SK-N-SH (cell line): ENCODE data around the gene DNAJB12. TPM values are rescaled to one million over a fixed set of nuclear protein-coding genes. Genes with fewer than 3 reads are reported as not detected.

Experiments used
- CTCF ChIA-PET: fragments of 300-600, 350-600 bp; formaldehyde crosslinking; extraction: SDS; loops from one replicate; lab custom pipeline; 2021; lab: Yijun Ruan, JAX
- POLR2A ChIA-PET: fragments of 350-600 bp; sonication (Branson Sonifier 250); formaldehyde crosslinking; extraction: SDS; loops from one replicate; lab custom pipeline; 2020; ENCODE audit warnings: antibody characterized with exemption, inconsistent platforms; lab: Yijun Ruan, JAX
- DNase-seq: peaks from one replicate; pipeline ENCODE4 v3.0.0; 2012
- H2AFZ ChIP-seq: fragments of 200-600 bp; sonication (generic); 2 replicates; pipeline ENCODE4 v1.8.1; 2016; ENCODE audit warnings: antibody characterized with exemption, mild to moderate bottlenecking, low read depth
- H3F3A ChIP-seq: fragments of 200-600 bp; sonication (generic); replicated peaks from 2 replicates; pipeline ENCODE3; 2016; ENCODE audit warnings: antibody characterized with exemption, mild to moderate bottlenecking; ENCODE audit not compliant: insufficient read depth
- H3K27ac ChIP-seq, 2 experiments: fragments of 200-500 bp in 1 of 2; fragments of 200-600 bp in 1 of 2; sonication (Bioruptor generic) in 1 of 2; sonication (generic), shearing (Covaris generic) in 1 of 2; 2 replicates each; pipeline versions ENCODE4 v1.5.1 to v1.6.1; 2014 to 2016; ENCODE audit warnings: low read depth in 2 of 2, inconsistent platforms in 1 of 2, low read length in 1 of 2, mild to moderate bottlenecking in 1 of 2, mixed read lengths in 1 of 2
- H3K27me3 ChIP-seq: fragments of 200-600 bp; sonication (generic), shearing (Covaris generic); 2 replicates; pipeline ENCODE4 v1.6.1; 2016; ENCODE audit warnings: mixed run types; ENCODE audit not compliant: insufficient read depth
- H3K36me3 ChIP-seq, 2 experiments: fragments of 200-500 bp in 1 of 2; fragments of 200-600 bp in 1 of 2; sonication (Bioruptor generic) in 1 of 2; sonication (generic) in 1 of 2; replicated peaks in 1 of 2; 2 replicates each; pipeline versions ENCODE3 to v1.5.1; 2014 to 2016; ENCODE audit warnings: low read length in 1 of 2, mild to moderate bottlenecking in 1 of 2; ENCODE audit not compliant: insufficient read depth in 2 of 2, control insufficient read depth in 1 of 2
- H3K4me1 ChIP-seq, 2 experiments: fragments of 200-500 bp in 1 of 2; fragments of 200-600 bp in 1 of 2; sonication (Bioruptor generic) in 1 of 2; sonication (generic), shearing (Covaris generic) in 1 of 2; 2 replicates each; pipeline versions ENCODE4 v1.5.1 to v1.6.1; 2014 to 2016; ENCODE audit warnings: low read depth in 1 of 2, low read length in 1 of 2, mixed run types in 1 of 2; ENCODE audit not compliant: insufficient read depth in 2 of 2, control insufficient read depth in 1 of 2
- H3K4me2 ChIP-seq: fragments of 200-600 bp; sonication (generic), shearing (Covaris generic); 2 replicates; pipeline ENCODE4 v1.6.1; 2017; ENCODE audit warnings: mixed run types
- H3K4me3 ChIP-seq, 2 experiments: fragments of 200-500 bp in 1 of 2; fragments of 200-600 bp in 1 of 2; sonication (Bioruptor generic) in 1 of 2; sonication (generic), shearing (Covaris generic) in 1 of 2; 2 replicates each; pipeline versions ENCODE4 v1.5.1 to v1.8.1; 2014 to 2016; ENCODE audit warnings: low read depth in 2 of 2, inconsistent platforms in 1 of 2, low read length in 1 of 2, mild to moderate bottlenecking in 1 of 2, mixed read lengths in 1 of 2, moderate library complexity in 1 of 2
- H3K79me2 ChIP-seq: fragments of 200-600 bp; sonication (generic); 2 replicates; pipeline ENCODE4 v1.8.1; 2017; ENCODE audit warnings: mild to moderate bottlenecking; ENCODE audit not compliant: insufficient read depth
- H3K9ac ChIP-seq: fragments of 200-600 bp; sonication (generic); 2 replicates; pipeline ENCODE4 v1.6.1; 2017; ENCODE audit warnings: mixed run types
- H3K9me2 ChIP-seq: fragments of 200-600 bp; sonication (generic); 2 replicates; pipeline ENCODE4 v1.6.1; 2017; ENCODE audit warnings: mixed run types
- H3K9me3 ChIP-seq: fragments of 200-600 bp; sonication (generic); 2 replicates; pipeline ENCODE4 v1.6.1; 2017; ENCODE audit warnings: mixed run types, mild to moderate bottlenecking, moderate library complexity
- H4K20me1 ChIP-seq: fragments of 200-600 bp; sonication (generic); 2 replicates; pipeline ENCODE4 v1.6.1; 2017; ENCODE audit warnings: mild to moderate bottlenecking, mixed run types; ENCODE audit not compliant: insufficient read depth
- CTCF ChIP-seq: fragments of 200-600 bp; sonication (generic); IDR thresholded peaks from 2 replicates; pipeline ENCODE4 v1.6.1; 2017; ENCODE audit warnings: antibody characterized with exemption, mild to moderate bottlenecking, moderate library complexity
- ELF1 ChIP-seq: IDR thresholded peaks from 2 replicates; pipeline ENCODE4 v1.4.0; 2012
- EP300 ChIP-seq, 2 experiments: IDR thresholded peaks; 2 replicates each; pipeline versions ENCODE4 v1.4.0 to v1.6.1; 2012; ENCODE audit warnings: borderline replicate concordance in 1 of 2, low read depth in 1 of 2, low read length in 1 of 2
- EZH2phosphoT487 ChIP-seq: fragments of 200-600 bp; sonication (generic); IDR thresholded peaks from 2 replicates; pipeline ENCODE4 v1.6.1; 2017; ENCODE audit warnings: low read depth, mixed run types, mild to moderate bottlenecking, antibody characterized with exemption, moderate library complexity, borderline replicate concordance
- FOSL2 ChIP-seq: IDR thresholded peaks from 2 replicates; pipeline ENCODE4 v1.4.0; 2012; ENCODE audit warnings: low read depth, mild to moderate bottlenecking, moderate library complexity, borderline replicate concordance
- FOXJ3 ChIP-seq: sonication (generic); formaldehyde crosslinking; IDR thresholded peaks from 2 replicates; pipeline ENCODE4 v1.5.1; 2020; ENCODE audit warnings: mild to moderate bottlenecking, missing genetic modification reagents
- FOXM1 ChIP-seq: IDR thresholded peaks from 2 replicates; pipeline ENCODE4 v1.4.0; 2012; ENCODE audit warnings: low read depth, mild to moderate bottlenecking
- GABPA ChIP-seq: IDR thresholded peaks from 2 replicates; pipeline ENCODE4 v1.4.0; 2012; ENCODE audit warnings: low read depth, mild to moderate bottlenecking
- GATA2 ChIP-seq: sonication (generic); formaldehyde crosslinking; IDR thresholded peaks from 2 replicates; pipeline ENCODE4 v1.5.0; 2020; ENCODE audit warnings: mild to moderate bottlenecking, missing genetic modification reagents
- IRF3 ChIP-seq: fragments of 150-350 bp; IDR thresholded peaks from 2 replicates; pipeline ENCODE4 v1.6.1; 2016; ENCODE audit warnings: mild to moderate bottlenecking, low read depth, low read length
- MAX ChIP-seq: IDR thresholded peaks from 2 replicates; pipeline ENCODE4 v1.4.0; 2012; ENCODE audit warnings: low read depth
- MEF2A ChIP-seq: IDR thresholded peaks from 2 replicates; pipeline ENCODE4 v1.4.0; 2012; ENCODE audit warnings: low read depth, borderline replicate concordance
- MXI1 ChIP-seq: IDR thresholded peaks from 2 replicates; pipeline ENCODE4 v1.6.1; 2012; ENCODE audit warnings: mild to moderate bottlenecking, low read depth, low read length, improper control_type of control experiment
- NFIC ChIP-seq: IDR thresholded peaks from 2 replicates; pipeline ENCODE4 v1.4.0; 2012; ENCODE audit warnings: borderline replicate concordance
- NRF1 ChIP-seq: IDR thresholded peaks from 2 replicates; pipeline ENCODE4 v1.6.1; 2012; ENCODE audit warnings: low read depth, mild to moderate bottlenecking, low read length
- POLR2AphosphoS5 ChIP-seq: IDR thresholded peaks from 2 replicates; pipeline ENCODE4 v1.6.1; 2012; ENCODE audit warnings: low read depth, low read length
- RAD21 ChIP-seq: IDR thresholded peaks from 2 replicates; pipeline ENCODE4 v1.6.1; 2012; ENCODE audit warnings: mild to moderate bottlenecking, low read length
- RCOR1 ChIP-seq: fragments of 150-350 bp; IDR thresholded peaks from 2 replicates; pipeline ENCODE4 v1.6.1; 2017; ENCODE audit warnings: antibody characterized with exemption, low read length
- SIN3A ChIP-seq: IDR thresholded peaks from 2 replicates; pipeline ENCODE4 v1.6.1; 2012; ENCODE audit warnings: low read depth, mild to moderate bottlenecking, low read length, moderate library complexity, borderline replicate concordance
- SMC3 ChIP-seq: IDR thresholded peaks from 2 replicates; pipeline ENCODE4 v1.6.1; 2012; ENCODE audit warnings: low read depth, low read length, improper control_type of control experiment
- TAF1 ChIP-seq: IDR thresholded peaks from 2 replicates; pipeline ENCODE4 v1.6.1; 2012; ENCODE audit warnings: low read depth, mild to moderate bottlenecking, low read length, moderate library complexity, borderline replicate concordance
- TCF12 ChIP-seq: IDR thresholded peaks from 2 replicates; pipeline ENCODE4 v1.4.0; 2012
- TEAD4 ChIP-seq: IDR thresholded peaks from 2 replicates; pipeline ENCODE4 v1.4.0; 2012; ENCODE audit warnings: mild to moderate bottlenecking, borderline replicate concordance; ENCODE audit not compliant: insufficient read depth
- USF1 ChIP-seq: IDR thresholded peaks from 2 replicates; pipeline ENCODE4 v1.4.0; 2012; ENCODE audit warnings: low read depth, borderline replicate concordance
- YY1 ChIP-seq: IDR thresholded peaks from 2 replicates; pipeline ENCODE4 v1.4.0; 2012; ENCODE audit warnings: low read depth, mild to moderate bottlenecking
- ZBTB33 ChIP-seq: IDR thresholded peaks from 2 replicates; pipeline ENCODE4 v1.4.0; 2012; ENCODE audit warnings: low read depth, borderline replicate concordance
- WGBS: methylation state at CpG from one replicate; pipeline ENCODE4 v1.1.6; 2017; ENCODE audit warnings: low lambda C conversion rate; 5-methylcytosine and 5-hydroxymethylcytosine counted together
- polyA plus RNA-seq, 3 experiments: library from polyadenylated mRNA; depleted of rRNA; stranded (reverse); fragments of >200 nt; gene quantifications; 2 replicates each; pipeline ENCODE4 v1.2.3, GENCODE V29; 2012
- TF ChIP-seq, protein P1 (sequence below): fragments of 150-350 bp; IDR thresholded peaks from 2 replicates; pipeline ENCODE4 v1.6.1; 2017; ENCODE audit warnings: antibody characterized with exemption, low read length, low read depth, borderline replicate concordance

DNAJB12 gene
- polyA plus RNA-seq, 1 of the 3 experiments (the other 2 are of a cell fraction) = 25.8 TPM

DNA sequence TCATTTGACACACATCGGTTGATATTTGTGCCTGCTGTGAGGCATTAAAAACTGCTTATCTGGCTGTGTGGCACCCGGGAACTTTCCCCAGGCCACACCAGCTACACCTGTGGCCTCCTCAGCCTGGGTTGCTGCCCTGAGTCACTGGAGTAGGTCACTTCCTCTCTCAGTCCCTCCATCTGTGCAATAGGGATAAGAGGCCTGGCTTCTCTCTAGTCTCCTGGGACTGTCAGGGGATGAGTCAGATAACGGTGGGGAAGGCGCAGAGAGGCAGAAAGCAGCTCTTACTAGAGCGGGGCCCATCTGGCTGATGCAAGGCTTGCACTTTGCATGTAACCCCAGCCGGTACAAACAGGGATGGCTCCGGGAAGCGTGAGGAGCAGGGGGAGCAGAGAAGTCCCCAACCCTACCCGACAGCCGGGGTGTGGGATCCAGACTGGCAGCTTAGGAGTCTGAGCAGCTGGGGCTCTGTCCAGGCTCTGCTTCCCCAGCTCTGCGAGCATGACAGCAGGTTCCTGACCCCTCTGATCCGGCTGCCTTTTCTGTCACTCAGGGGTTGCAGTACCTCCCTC, 34.0 kb downstream of the DNAJB12 start:
- Histone ChIP-seq H2AFZ (no peak overlapping the region), H3K9me2 (no peaks in the 10 kb centered on the region), H3K27me3 (no peaks in the 10 kb centered on the region), H3K36me3 (no peaks in the 10 kb centered on the region), H3K4me2 (peak overlapping the region; percentile 83; the same call in 1 of the 2 replicates), H3K4me3 (no peak overlapping the region), H4K20me1 (no peaks in the 10 kb centered on the region), H3F3A (peaks cover 21% of the 10 kb centered on the region), H3K27ac (peak overlapping the region; percentile 94 to 97), H3K9me3 (no peaks in the 10 kb centered on the region), H3K4me1 (peaks cover 41 to 80% of the 10 kb centered on the region in 2 experiments), H3K79me2 (no peaks in the 10 kb centered on the region), H3K9ac (peak overlapping the region; percentile 79)
- ChIA-PET CTCF (interaction anchor here (0.9 to 4.5 kb wide), 12 partner anchors 9 to 424 kb away, joined by 3 to 48 read pairs (median 6); partner anchors contain the start of gene DDIT4), POLR2A (interaction anchor here (0.5 to 10.9 kb wide), 17 partner anchors 9 to 321 kb away, joined by 3 to 188 read pairs (median 7); partner anchors contain the start of gene DDIT4)
- peak; percentile 86 for DNase-seq
- WGBS = under 1% methylated on average over 9 of the region's 12 CpGs
- TF ChIP-seq ELF1 (no peak), FOSL2 (peak; percentile 93), MXI1 (peak; percentile 56; the same call in 1 of the 2 replicates), FOXM1 (0 out of 2 replicates have a peak, but pooled peaks have one; percentile 87), TAF1 (peak; percentile 51; the same call in 1 of the 2 replicates), TCF12 (peak; percentile 99), MEF2A (no peak), YY1 (peak; percentile 32; the same call in 1 of the 2 replicates), NFIC (peak; percentile 69; the same call in 1 of the 2 replicates), RAD21 (peak; percentile 31), GATA2 (CRISPR knock-in tag) (peak; percentile 89), MAX (peak; percentile 82), TEAD4 (0 out of 2 replicates have a peak, but pooled peaks have one; percentile 34), SIN3A (peak; percentile 25; the same call in 1 of the 2 replicates), ZBTB33 (no peak; the same call in 1 of the 2 replicates), RCOR1 (peak; percentile 84), POLR2AphosphoS5 (peak; percentile 91; the same call in 1 of the 2 replicates), USF1 (no peak), FOXJ3 (peak; percentile 85), EP300 (IDR thresholded peaks at IDR 0.05; ENCODE audit: borderline replicate concordance in 1 of 2, low read depth in 1 of 2, low read length in 1 of 2) (peak; percentile 75 to 95; a peak in 2 of 4 replicates), IRF3 (no peak), GABPA (peak; percentile 57), NRF1 (no peak), SMC3 (no peak), CTCF (no peak), EZH2phosphoT487 (no peak)
- TF ChIP-seq, protein P1, sequence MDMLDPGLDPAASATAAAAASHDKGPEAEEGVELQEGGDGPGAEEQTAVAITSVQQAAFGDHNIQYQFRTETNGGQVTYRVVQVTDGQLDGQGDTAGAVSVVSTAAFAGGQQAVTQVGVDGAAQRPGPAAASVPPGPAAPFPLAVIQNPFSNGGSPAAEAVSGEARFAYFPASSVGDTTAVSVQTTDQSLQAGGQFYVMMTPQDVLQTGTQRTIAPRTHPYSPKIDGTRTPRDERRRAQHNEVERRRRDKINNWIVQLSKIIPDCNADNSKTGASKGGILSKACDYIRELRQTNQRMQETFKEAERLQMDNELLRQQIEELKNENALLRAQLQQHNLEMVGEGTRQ = no peak
